LNCaP clone FGC (cell line): Measurements from ENCODE around the gene ZNF138.

Experiments used
- DNase-seq: peaks from one replicate; pipeline ENCODE4 v3.0.0-alpha.2; 2011; ENCODE audit warnings: low read depth
- H3K4me3 ChIP-seq: 2 replicates; pipeline ENCODE4 v1.5.1; 2011; ENCODE audit warnings: mild to moderate bottlenecking, low read depth, low read length, control low read depth
- TF ChIP-seq, protein P1 (sequence below): IDR thresholded peaks from 2 replicates; pipeline ENCODE4 v1.5.1; 2012; ENCODE audit warnings: mild to moderate bottlenecking; ENCODE audit not compliant: control insufficient read depth, insufficient read depth; ENCODE audit errors: extremely low read depth

Gene ZNF138

GRCh38 chr7:64875658-64876406 lies 81.6 kb downstream of the ZNF138 start:
- H3K4me3 ChIP-seq = no peak overlapping the region
- no peak for DNase-seq
- TF ChIP-seq, protein P1, sequence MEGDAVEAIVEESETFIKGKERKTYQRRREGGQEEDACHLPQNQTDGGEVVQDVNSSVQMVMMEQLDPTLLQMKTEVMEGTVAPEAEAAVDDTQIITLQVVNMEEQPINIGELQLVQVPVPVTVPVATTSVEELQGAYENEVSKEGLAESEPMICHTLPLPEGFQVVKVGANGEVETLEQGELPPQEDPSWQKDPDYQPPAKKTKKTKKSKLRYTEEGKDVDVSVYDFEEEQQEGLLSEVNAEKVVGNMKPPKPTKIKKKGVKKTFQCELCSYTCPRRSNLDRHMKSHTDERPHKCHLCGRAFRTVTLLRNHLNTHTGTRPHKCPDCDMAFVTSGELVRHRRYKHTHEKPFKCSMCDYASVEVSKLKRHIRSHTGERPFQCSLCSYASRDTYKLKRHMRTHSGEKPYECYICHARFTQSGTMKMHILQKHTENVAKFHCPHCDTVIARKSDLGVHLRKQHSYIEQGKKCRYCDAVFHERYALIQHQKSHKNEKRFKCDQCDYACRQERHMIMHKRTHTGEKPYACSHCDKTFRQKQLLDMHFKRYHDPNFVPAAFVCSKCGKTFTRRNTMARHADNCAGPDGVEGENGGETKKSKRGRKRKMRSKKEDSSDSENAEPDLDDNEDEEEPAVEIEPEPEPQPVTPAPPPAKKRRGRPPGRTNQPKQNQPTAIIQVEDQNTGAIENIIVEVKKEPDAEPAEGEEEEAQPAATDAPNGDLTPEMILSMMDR = no peak

DNA sequence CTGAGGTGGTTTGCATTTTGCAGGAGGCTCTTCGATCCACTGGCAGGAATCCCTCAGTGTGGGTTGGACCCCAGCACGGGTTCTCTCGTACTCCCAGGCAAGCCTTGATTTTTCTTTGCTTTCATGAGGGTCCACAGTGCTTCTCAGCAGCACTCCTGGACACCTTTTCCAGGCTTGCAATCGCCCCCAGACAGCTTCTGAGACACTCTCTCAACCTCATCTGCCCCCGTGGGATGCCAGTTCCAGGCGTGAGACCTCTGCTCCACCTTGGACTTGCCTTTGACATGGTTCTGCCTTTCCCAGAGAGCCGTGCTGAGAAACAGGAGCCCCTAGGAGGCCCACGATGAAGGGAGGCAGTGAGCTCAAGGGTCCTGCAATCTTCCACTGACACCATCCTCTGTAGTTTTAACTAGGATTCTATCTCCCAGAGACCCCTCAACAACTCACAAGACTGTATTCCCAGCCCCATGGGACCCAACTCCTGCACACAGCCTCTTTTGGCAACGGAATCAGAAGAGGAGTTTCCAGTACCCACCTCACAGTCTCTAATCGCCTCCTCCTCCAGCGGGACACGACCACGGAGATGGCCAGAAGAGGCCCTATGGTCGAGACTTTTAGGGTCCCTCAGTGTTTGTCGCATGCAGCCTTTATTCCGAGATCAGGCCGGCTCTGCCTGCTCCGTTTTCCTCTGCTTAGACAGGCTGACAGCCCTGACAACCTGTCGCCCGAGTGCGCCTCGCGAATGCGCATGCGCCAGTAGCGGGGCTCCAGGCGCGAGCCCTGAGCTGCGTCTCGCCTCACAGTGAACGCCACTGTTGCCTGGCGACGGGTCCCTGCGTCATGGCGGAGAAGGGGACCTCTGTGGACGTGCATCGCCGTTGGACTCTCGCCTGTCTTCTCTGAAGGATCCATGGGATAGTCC lies 82.8 kb downstream of the ZNF138 start:
- TF ChIP-seq, protein P1 = no peak
- H3K4me3 ChIP-seq = peak overlapping the region; percentile 29
- peak; percentile 15 for DNase-seq

DNA sequence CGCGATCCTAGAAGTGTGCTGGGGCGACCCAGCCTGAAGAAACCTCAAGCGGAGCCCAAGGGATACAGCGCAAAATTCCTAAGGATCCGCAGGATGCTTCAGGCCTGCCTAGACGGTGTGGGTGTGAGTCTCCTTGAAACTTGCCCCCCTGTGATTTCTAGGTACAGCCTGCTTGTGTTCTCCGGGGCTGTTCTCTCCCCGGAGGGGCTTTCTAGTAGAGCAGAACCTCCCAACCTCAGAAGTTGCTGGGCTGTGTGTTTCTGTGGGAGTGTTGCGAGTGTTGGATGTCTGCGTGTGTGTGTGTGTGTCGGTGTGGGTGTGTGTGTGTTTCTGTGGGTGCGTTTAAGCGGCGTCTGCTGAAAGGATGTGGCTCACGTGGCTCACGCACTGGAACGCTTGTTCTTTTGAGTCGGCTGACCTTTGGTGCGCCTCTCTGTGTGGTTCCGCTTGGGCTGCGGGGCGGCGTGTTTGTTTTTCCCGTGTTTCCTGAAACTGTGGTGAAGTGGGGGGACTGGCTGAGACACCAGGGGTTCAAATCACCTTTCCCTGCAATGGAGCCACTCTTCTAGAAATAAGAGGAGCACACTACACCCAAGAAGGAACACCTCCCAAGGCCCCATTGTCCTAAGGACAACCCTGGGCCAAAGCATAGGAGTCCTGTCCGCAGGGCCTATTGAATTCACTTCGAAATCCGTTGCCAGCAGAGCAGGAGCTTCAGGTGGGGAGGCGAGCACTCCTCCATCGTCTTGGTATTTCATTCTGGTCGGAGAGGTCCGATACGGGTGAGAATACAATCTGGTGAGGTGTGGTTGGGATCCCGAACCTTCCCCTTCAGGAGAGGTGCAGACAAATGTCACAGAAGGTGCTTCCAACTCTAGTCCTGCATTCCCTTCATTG lies 83.7 kb downstream of the ZNF138 start:
- peak overlapping the region; percentile 29 for H3K4me3 ChIP-seq
- TF ChIP-seq, protein P1 = no peak
- DNase-seq = no peak

- TF ChIP-seq, protein P1 = no peak
- no peak for DNase-seq
- H3K4me3 ChIP-seq = no peak overlapping the region
Measured at GRCh38 chr7:64878684-64879083, 84.5 kb downstream of the ZNF138 start.

DNA sequence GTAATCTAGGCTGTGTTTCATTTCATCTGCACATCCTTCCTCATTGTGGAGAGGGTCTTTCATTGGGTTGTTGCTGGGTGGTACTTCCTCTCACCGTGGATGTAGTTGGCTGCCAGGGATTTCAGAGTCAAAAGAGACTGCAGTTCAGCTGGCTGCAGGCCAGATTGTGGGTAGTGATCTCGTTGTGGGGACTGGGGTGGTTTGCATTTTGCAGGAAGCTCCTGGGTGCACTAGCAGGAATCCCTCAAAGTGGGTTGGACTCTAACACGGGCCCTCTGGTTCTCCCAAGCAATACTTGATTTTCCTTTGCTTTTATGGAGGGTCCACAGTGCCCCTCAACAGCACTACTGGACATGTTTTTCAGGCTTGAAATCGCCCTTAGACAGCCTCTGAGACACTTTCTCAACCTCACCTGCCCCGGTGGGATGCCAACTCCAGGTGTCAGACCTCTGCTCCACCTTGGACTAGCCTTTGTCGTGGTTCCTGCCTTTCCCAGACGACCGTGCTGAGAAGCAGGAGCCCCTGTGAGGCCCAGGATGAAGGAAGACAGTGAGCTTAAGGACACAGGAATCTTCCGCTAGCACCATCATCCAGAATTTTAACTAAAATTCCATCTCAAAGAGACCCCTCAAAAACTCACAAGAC lies 85.0 kb downstream of the ZNF138 start:
- TF ChIP-seq, protein P1 = no peak
- no peak for DNase-seq
- no peak overlapping the region for H3K4me3 ChIP-seq

- TF ChIP-seq, protein P1 = no peak
- no peak for DNase-seq
- H3K4me3 ChIP-seq = no peak overlapping the region
Measured at GRCh38 chr7:64879800-64880199, 85.6 kb downstream of the ZNF138 start.
